GM19438 (cell line): ENCODE measurements around the gene SLC25A39.
"Not testable (repeated sequence)": the region's sequence is repeated elsewhere in the genome, so short reads cannot be mapped to it uniquely, and the experiment has no call there.

ENCODE experiments used
- ATAC-seq: cut with Tn5 transposase; IDR thresholded peaks from one replicate; pipeline ENCODE4 v1.9.1; 2021; ENCODE audit warnings: low read depth; ENCODE audit not compliant: unreplicated experiment

Gene SLC25A39

DNA sequence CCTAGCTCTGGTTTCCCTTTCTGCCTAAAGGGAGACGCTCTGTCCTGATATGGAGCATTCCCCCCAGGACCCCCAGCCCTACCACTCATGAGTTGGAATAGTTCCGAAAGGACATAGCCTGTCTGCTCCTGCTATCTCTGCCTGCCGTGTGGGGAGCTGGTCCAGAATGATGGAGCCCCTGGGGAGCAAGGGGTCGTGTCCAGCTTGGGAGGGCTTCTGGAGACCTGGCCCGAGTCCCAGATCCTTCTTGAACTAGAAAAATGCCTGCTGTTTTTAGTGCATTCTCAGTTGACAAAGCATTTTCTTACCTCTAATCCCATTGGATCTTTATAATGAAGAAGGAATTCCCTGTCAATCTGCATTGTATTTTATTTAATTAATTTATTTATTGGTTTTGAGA is 11.3 kb upstream of the SLC25A39 start:
- ATAC-seq, result no peak

DNA sequence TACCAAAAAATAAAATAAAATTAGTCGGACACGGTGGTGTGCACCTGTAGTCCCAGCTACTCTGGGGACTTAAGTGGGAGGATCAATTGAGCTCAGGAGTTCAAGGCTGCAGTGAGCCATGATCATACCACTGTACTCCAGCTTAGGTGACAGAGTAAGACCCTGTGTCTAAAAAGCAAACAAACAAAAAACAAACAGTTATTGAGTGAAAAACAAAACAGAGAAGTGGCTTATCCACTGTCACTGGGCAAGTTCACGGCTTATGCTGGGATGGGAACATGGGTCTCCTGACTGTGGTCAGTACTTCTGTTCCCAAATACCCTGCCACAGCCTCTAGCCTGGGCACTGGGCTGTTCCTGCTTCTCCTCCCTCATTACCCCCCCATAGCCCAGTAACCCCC is 10.9 kb upstream of the SLC25A39 start:
- ATAC-seq, result no peak

DNA sequence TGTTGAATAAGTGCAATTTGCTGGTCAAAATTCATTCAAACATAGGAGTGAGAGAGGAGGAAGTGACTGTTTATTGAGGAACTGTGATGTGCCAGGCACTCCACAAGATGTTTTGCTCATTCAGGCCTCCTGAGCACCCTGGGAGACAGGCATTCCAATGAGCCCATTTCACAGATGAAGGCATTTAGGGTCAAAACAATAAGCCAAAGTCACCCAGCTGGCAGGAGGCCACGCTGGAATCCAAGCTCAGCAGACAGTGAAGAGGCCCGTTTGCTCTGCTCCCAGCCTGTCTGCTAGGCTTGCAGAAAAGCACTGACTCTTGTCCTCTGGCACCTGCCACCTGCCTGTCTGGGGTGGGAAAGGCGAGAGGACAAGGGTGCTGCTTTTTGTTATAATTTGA is 10.1 kb upstream of the SLC25A39 start:
- ATAC-seq, result no peak

- ATAC-seq, result no peak
These were observed 9.7 kb upstream of the SLC25A39 start for GRCh38 chr17:44334315-44334714.

DNA sequence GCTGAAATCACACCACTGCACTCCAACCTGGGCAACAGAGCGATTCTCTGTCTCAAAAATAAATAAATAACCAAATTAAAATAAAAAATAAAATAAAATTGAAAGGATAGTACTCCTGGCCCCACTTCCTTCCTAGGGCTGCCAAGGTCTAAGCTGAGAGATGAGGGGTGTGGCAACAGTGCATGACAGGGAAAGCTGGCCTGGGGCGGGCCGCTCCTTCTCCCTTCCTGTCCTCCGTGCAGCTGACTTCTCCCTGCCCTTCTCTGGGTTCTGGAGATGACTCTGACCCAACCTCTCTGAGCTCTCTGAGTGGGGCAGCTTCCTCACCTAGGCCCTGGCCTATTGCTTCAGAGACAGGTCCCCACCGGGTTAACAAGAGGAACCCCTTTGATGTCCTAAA is 8.7 kb upstream of the SLC25A39 start:
- ATAC-seq, result no peak

DNA sequence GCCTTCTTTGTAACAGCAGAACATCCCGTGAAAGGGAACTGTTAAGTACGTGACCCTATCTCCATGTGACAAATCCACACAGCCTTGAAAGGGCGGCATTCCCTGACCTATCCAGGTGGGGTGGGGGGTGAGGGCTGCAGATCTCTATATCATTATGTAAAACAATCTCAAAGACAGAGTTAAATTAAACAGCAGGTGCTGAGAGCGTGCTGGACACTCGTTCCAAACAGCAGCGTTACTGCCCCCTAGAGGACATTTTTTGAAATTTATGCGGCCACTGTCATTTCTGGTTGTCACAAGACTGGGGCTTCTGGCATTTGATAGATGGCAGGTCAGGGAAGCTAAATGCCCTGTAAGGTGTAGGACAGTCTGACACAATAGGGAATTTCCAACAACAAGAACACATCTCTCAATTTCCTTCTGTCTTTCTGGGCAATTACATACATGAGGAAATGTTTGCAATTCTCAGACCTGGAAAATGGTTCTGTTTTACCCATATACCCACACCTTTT is 6.7 kb upstream of the SLC25A39 start:
- ATAC-seq, result no peak

DNA sequence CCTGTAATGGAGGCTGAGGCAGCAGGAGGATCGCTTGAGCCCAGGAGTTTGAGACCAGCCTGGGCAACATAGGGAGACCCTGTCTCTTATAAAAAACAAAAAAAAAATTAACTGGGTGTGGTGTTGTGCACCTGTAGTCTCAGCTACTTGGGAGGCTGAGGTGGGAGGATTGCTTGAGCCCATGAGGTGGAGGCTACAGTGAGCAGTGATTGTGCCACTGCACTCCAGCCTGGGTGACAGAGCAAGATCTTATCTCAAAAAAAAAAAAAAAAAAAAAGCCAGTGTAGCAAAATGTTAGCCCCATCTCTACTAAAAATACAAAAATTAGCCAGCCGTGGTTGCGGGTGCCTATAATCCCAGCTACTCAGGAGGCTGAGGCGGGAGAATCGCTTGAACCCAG is 5.6 kb upstream of the SLC25A39 start:
- ATAC-seq, result not testable (repeated sequence)

GRCh38 chr17:44329516-44329915 is 4.9 kb upstream of the SLC25A39 start:
- ATAC-seq, result not testable (repeated sequence)

GRCh38 chr17:44327715-44328449 is 3.3 kb upstream of the SLC25A39 start:
- no peak for ATAC-seq

- ATAC-seq, result no peak
These were observed 2.3 kb upstream of the SLC25A39 start for GRCh38 chr17:44326861-44327444.

- ATAC-seq, result peak; percentile 6
These were observed 492 bp downstream of the SLC25A39 start for GRCh38 chr17:44324092-44324570.

DNA sequence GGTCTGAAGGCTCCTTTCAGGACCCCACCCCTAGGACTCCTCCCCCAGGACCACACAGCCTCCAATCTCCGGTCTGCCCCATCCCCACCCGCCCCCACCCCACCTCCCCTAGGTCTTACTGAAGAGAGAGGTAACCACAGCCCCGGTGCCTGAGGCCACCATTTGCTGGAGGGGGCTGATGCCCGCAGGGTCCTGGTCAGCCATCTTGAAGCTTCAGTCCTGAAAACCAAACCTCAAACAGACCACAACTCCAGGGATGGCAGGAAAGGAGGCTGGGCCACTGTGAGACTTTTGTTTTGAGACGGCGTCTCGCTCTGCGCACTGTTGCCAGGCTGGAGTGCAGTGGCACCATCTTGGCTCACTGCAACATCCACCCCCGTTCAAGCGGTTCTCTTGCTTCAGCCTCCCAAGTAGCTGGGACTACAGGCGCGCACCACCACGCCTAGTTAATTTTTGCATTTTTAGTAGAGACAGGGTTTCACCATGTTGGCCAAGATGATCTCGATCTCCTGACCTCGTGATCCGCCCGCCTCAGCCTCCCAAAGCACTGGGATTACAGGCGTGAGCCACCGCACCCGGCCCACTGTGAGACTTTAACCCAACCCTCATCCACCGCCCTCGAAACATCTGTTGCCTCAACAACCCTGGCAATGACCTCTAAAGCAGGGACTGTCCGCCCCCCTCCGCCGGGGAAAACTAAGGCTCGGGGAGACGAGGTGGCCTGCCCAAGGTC is 1.1 kb downstream of the SLC25A39 start:
- no peak for ATAC-seq

DNA sequence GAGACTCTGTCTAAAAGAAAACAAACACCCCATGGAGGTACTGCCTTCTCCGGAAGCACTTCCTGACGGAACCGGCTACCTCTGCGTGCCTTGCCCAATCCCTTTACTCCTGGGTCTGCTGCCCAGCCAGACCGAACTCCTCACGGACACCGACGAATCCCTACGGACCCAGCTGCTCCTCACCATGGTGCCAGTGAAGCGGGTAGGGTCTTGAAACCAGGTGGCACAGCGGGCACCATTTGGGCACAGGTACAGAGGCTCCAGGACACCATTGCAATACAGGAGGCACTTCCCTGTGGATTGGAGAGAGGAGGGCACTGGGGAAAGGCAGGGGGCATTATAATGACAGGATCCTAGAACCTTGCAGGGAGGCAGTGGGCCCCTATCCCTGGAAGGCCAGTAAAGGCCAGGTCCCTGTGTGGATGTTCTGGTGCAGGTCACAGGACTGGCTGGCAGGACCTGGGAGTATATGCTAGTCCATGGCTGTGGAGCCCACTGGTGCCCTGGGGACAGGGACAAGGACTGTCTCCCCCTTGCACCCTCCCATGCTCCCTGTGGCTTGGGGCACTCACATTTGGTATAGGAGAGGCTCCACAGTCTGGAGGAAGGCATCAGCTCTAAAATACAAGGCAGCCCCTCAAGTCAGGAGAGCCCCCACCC is 2.3 kb downstream of the SLC25A39 start:
- ATAC-seq, result no peak

DNA sequence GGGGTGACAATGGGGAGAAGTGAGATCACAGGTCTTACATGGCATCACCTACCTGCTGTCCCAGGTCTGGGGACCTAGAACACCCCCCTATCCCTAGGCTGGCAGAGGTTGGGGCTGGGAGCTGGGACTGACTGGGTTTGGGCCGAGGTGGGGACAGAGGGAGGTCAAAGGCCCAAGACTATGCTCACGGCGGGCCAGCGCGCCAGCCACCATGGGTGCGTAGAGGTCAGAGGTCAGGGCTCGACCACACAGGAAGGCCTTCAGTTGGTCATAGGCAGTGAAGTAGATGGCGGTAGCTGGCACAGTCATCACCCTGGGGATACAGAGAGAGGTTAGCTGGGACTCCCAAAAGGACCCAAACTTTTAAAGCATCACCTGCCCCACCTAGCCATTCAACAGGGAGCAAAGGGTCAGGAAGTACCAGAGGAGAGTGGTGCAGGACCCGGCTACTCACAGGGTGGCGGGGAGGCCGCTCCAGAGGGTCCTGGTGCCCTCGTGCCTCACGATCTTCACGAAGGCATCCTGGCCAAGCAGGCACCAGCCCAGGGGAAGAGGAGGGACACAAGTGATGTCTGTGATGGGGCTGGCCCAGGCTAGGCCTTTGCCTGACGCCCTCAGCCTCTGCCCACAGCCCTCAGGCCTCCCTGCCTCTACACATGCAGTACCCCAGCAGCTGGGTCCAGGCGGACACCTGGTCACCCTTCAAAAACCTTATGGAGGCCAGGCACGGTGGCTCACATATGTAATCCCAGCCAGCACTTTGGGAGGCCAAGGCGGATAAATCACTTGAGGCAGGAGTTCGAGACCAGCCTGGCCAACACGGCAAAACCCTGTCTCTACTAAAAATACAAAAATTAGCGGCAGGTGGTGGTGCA is 3.1 kb downstream of the SLC25A39 start:
- ATAC-seq, result no peak

DNA sequence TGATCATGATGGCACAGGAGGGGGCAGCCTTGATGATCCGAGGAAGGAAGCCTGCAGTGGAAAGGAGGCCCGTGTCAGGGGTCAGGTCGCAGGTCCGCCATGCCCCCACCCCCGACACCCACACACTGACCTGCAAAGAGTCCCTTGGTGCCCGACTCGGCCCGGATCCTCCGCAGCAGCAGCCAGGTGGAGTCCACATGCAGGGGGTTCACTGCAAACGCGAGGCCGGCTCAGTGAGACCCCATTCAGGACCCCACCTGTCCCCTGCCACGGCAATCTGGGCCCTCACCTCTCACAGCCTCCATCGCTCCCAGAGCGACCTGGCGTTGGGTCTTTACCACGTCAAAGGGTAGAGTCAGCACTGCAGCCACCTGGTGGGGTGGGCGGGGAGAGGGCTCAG is 4.6 kb downstream of the SLC25A39 start:
- ATAC-seq, result no peak

DNA sequence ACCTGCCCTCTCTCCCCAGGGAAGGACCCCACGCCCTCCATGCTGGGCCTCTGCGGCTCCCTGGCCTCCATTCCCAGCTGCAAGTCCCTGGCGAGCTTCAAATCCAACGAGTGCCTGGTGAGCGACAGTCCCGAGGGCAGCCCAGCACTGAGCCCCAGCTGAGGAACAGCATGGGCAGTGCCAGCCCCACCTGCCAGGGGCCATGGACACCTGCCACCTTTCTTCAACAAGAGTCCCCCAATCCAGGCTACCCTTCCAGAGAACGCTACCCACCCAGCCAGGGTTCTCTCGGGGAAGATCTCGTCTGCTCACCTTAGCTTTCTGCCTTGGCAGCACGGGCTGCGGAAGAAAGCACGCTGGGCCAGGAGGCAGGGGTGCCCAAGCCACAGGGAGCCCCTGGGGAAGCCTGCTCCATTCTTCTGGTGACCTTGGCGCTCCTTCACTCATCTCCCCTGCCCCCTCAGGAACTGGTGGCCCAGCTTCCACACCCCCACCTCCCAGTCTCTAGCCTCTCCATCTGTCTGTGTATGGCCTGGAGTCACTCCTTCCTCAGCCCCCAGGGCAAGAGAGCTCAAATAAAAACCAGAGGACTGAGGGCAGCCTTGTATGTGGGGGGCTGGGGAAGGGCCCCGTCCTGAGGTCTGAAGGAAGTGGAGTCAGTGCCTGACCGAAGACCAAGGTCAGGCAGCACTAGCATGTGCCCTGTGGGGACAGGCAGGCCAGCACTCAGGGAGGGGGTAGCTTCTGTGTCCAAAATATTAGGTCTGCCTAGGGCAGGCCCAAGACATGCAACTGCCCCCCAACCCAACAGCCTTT is 6.3 kb downstream of the SLC25A39 start:
- ATAC-seq, result no peak

DNA sequence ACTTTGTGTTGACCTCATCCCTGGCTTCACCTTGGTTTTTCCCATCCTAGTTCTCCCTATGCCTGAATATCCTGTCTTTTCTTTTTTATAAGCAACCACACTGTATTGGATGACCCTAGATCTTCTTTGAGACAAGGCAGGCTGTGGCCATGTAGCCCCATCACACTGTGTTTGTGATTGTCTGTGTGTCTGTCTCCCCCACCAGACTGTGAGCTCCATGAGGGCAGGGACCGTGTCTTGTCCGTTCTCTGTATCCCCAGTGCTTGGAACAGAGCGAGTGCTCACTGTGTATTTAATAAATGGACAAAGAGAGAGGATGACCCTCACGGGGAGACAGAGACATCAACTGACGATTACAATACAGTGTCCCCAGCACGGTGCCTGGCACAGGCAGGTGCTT is 7.1 kb downstream of the SLC25A39 start:
- no peak for ATAC-seq

- no peak for ATAC-seq
These were observed 8.6 kb downstream of the SLC25A39 start for GRCh38 chr17:44315760-44316731.
